ENCODE data around the gene LIPA. TPM values are rescaled to one million over a fixed set of nuclear protein-coding genes. Genes with fewer than 3 reads are reported as not detected.

Gene LIPA
- total RNA-seq, 2 experiments from 2014 or later = 8.9 to 19.4 TPM

DNA sequence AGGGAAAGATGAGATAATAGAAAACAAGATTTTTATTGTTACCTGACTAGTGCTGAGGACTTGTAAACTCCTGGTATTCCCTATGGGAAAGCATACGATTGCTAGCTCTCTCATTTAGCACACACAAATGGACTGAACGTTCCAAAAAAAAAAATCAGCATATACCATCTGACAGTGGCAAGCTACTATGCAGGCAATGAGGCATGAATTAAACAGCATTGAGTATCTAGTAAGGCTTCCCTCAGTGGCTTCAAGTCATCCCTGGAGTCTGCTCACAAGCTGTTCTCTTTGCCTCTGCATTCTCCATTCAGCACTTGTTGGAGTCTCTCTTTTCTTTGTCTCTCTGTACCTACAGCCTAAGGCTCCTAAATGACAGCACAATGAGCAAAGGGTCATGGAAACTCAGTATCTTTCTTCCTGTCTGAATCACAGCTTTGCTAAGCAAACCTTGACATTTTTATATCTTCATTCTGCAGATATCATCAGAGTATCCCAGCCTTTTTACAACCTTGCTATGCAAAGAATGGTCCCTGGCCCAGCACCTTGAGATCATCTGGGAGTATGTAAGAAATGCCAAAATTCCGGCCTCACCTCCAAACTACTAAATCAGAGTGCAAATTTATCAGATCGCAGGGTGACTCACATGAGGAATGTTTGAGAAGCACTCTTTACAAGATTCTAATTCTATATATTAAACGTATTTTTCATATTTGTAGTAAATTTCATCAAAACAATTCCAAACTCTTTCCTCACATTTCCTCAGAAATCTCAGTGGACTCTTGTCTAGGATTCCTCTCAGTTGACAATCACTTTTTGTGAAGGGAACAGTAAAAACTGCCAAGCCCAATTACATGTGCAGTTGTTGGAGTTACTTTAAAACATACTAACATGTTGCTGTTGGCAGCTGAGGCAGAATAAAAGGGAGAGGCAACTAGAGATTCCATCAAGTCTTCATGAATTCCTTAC lies 10.8 kb upstream of the LIPA start:
- H3K79me2 ChIP-seq (ENCODE audit: insufficient read depth, low read depth, low read length) = no peaks in the 10 kb centered on the region
- peaks cover 4% of the 10 kb centered on the region; the same call in 1 of the 2 replicates for H3K9me3 ChIP-seq (ENCODE audit: low read length)
- no peaks in the 10 kb centered on the region for H3K4me1 ChIP-seq (ENCODE audit: insufficient read depth, low read length, poor library complexity, severe bottlenecking)
- no peaks in the 10 kb centered on the region for H3K36me3 ChIP-seq (ENCODE audit: insufficient read depth, low read length)
- no TSS peak for BruUV-seq (replicated peaks)
- no peaks in the 10 kb centered on the region for H4K20me1 ChIP-seq (ENCODE audit: insufficient read depth, low read length)
- no peaks in the 10 kb centered on the region for H3K9me2 ChIP-seq (ENCODE audit: insufficient read depth, low read length)
- ChIA-PET POLR2A (no interaction called here), CTCF (ENCODE audit: unreplicated experiment) (no interaction called here)
- intact Hi-C loops (cut with micrococcal nuclease; ENCODE audit: unreplicated experiment) = no loop called here
- TF ChIP-seq, protein P1, sequence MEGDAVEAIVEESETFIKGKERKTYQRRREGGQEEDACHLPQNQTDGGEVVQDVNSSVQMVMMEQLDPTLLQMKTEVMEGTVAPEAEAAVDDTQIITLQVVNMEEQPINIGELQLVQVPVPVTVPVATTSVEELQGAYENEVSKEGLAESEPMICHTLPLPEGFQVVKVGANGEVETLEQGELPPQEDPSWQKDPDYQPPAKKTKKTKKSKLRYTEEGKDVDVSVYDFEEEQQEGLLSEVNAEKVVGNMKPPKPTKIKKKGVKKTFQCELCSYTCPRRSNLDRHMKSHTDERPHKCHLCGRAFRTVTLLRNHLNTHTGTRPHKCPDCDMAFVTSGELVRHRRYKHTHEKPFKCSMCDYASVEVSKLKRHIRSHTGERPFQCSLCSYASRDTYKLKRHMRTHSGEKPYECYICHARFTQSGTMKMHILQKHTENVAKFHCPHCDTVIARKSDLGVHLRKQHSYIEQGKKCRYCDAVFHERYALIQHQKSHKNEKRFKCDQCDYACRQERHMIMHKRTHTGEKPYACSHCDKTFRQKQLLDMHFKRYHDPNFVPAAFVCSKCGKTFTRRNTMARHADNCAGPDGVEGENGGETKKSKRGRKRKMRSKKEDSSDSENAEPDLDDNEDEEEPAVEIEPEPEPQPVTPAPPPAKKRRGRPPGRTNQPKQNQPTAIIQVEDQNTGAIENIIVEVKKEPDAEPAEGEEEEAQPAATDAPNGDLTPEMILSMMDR (conservative IDR thresholded peaks at IDR 0.05; ENCODE audit: low read length) = no peak
- no peak for TF ChIP-seq EZH2phosphoT487 (IDR thresholded peaks at IDR 0.05; ENCODE audit: borderline replicate concordance, low read depth, low read length)
- no peak overlapping the region for H3K4me3 ChIP-seq (ENCODE audit: low read depth, low read length, poor library complexity, severe bottlenecking)
- no peak overlapping the region for H3K27ac ChIP-seq (ENCODE audit: low read depth, low read length, poor library complexity, severe bottlenecking)
- H3K4me2 ChIP-seq (ENCODE audit: low read length) = no peak overlapping the region
- no peak overlapping the region for H2AFZ ChIP-seq (ENCODE audit: low read length)
- no peak for DNase-seq (ENCODE audit: low spot score)

DNA sequence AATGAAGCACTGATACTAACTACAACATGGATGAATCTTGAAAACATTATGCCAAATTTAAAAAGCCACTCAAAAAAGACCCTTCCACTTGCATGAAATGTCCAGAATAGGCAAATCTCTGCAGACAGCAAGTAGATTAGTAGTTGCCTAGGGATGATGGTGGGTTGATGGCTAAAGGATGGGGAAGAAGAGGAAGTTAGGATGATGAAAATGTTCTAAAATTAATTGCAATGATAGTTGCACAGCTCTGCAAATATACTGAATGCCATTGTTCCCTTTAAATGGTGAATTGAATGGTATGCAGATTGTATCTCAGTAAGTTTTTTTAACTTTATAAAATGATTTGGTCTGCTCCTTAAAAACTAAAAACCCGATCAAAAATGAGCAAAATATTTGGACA lies 7.3 kb upstream of the LIPA start:
- no peak for TF ChIP-seq EZH2phosphoT487 (IDR thresholded peaks at IDR 0.05; ENCODE audit: borderline replicate concordance, low read depth, low read length)
- TF ChIP-seq, protein P1 (conservative IDR thresholded peaks at IDR 0.05; ENCODE audit: low read length) = no peak
- Histone ChIP-seq H3K79me2 (ENCODE audit: insufficient read depth, low read depth, low read length) (no peaks in the 10 kb centered on the region), H4K20me1 (ENCODE audit: insufficient read depth, low read length) (no peaks in the 10 kb centered on the region), H2AFZ (ENCODE audit: low read length) (no peak overlapping the region), H3K4me1 (ENCODE audit: insufficient read depth, low read length, poor library complexity, severe bottlenecking) (no peaks in the 10 kb centered on the region), H3K4me3 (ENCODE audit: low read depth, low read length, poor library complexity, severe bottlenecking) (no peak overlapping the region), H3K9me3 (ENCODE audit: low read length) (0 out of 2 replicates have a peak, but pooled peaks cover 5% of the 10 kb centered on the region), H3K36me3 (ENCODE audit: insufficient read depth, low read length) (no peaks in the 10 kb centered on the region), H3K9me2 (ENCODE audit: insufficient read depth, low read length) (no peaks in the 10 kb centered on the region), H3K27ac (ENCODE audit: low read depth, low read length, poor library complexity, severe bottlenecking) (no peak overlapping the region), H3K4me2 (ENCODE audit: low read length) (no peak overlapping the region)
- CTCF ChIA-PET (ENCODE audit: unreplicated experiment) = no interaction called here
- POLR2A ChIA-PET = interaction anchor here (0.6 to 0.9 kb wide), 2 partner anchors 18 to 146 kb away, joined by 3 to 4 read pairs; no protein-coding TSS in a partner anchor
- intact Hi-C loops (cut with micrococcal nuclease; ENCODE audit: unreplicated experiment) = loop anchor here (5.0 kb wide), 1 partner anchor 153 kb away; the partner anchor contains the start of gene IFIT5
- DNase-seq (ENCODE audit: low spot score) = no peak
- BruUV-seq (replicated peaks) = no TSS peak

DNA sequence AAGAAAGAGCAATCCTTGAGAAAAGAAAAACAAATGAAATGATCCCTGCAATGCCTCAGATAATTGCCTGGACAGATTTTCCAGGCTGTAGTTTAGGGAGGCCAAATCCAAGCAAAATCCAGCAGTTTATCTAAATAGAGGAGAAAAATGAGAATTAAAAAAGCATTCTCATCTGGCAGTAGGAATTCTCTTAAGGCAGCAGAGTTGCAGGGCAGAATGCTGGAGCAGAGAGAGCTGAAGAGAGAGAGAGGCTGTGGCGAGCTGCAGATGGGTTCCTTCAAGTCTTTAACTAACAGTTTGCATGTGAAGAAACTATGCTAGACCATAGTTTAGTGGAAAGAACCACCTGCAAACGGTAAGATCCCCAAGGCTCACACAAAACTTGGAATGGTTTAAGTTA lies 6.0 kb upstream of the LIPA start:
- Histone ChIP-seq H3K4me3 (ENCODE audit: low read depth, low read length, poor library complexity, severe bottlenecking) (no peak overlapping the region), H2AFZ (ENCODE audit: low read length) (no peak overlapping the region), H3K36me3 (ENCODE audit: insufficient read depth, low read length) (no peaks in the 10 kb centered on the region), H3K27ac (ENCODE audit: low read depth, low read length, poor library complexity, severe bottlenecking) (no peak overlapping the region), H3K4me1 (ENCODE audit: insufficient read depth, low read length, poor library complexity, severe bottlenecking) (no peaks in the 10 kb centered on the region), H3K79me2 (ENCODE audit: insufficient read depth, low read depth, low read length) (no peaks in the 10 kb centered on the region), H3K4me2 (ENCODE audit: low read length) (no peak overlapping the region), H3K9me2 (ENCODE audit: insufficient read depth, low read length) (no peaks in the 10 kb centered on the region), H3K9me3 (ENCODE audit: low read length) (peaks cover 13% of the 10 kb centered on the region; the same call in 1 of the 2 replicates), H4K20me1 (ENCODE audit: insufficient read depth, low read length) (no peaks in the 10 kb centered on the region)
- POLR2A ChIA-PET = no interaction called here
- TF ChIP-seq, protein P1 (conservative IDR thresholded peaks at IDR 0.05; ENCODE audit: low read length) = no peak
- no peak for TF ChIP-seq EZH2phosphoT487 (IDR thresholded peaks at IDR 0.05; ENCODE audit: borderline replicate concordance, low read depth, low read length)
- intact Hi-C loops (cut with micrococcal nuclease; ENCODE audit: unreplicated experiment) = loop anchor here (5.0 kb wide), 1 partner anchor 155 kb away; the partner anchor contains the start of gene IFIT5
- no peak for DNase-seq (ENCODE audit: low spot score)
- CTCF ChIA-PET (ENCODE audit: unreplicated experiment) = no interaction called here
- no TSS peak for BruUV-seq (replicated peaks)
